HL-60 (cell line): Measurements from ENCODE around the gene FEN1.

Experiments used
- DNase-seq, 2 experiments: peaks; one replicate each; pipeline ENCODE4 v3.0.0-alpha.2; 2010 to 2020; ENCODE audit warnings: low read depth in 1 of 2, low spot score in 1 of 2
- H3K27ac ChIP-seq: fragments of 250-450 bp; sonication (Bioruptor Pico); replicated peaks from 2 replicates; pipeline ENCODE4 v1.5.1; 2020; ENCODE audit warnings: mild to moderate bottlenecking, moderate library complexity
- H3K27me3 ChIP-seq: fragments of 250-450 bp; sonication (Bioruptor Pico); 2 replicates; pipeline ENCODE4 v1.5.1; 2021; ENCODE audit warnings: mild to moderate bottlenecking, moderate library complexity; ENCODE audit not compliant: insufficient read depth, poor library complexity, severe bottlenecking
- H3K4me3 ChIP-seq: replicated peaks from 2 replicates; pipeline ENCODE4 v1.5.1; 2011; ENCODE audit warnings: mild to moderate bottlenecking, control low read depth, low read length; ENCODE audit not compliant: insufficient read depth
- CTCF ChIP-seq: IDR thresholded peaks from one replicate; pipeline ENCODE4 v1.5.1; 2011; ENCODE audit warnings: low read length, control low read depth, inconsistent platforms; ENCODE audit not compliant: insufficient read depth
- GABPA ChIP-seq: IDR thresholded peaks from 2 replicates; pipeline ENCODE4 v1.6.1; 2012; ENCODE audit warnings: low read depth
- POLR2AphosphoS5 ChIP-seq: IDR thresholded peaks from 2 replicates; pipeline ENCODE4 v1.6.1; 2012; ENCODE audit warnings: low read depth
- REST ChIP-seq: IDR thresholded peaks from 2 replicates; pipeline ENCODE4 v1.6.1; 2012; ENCODE audit warnings: low read depth; ENCODE audit not compliant: insufficient replicate concordance
- SPI1 ChIP-seq: IDR thresholded peaks from 2 replicates; pipeline ENCODE4 v1.6.1; 2012; ENCODE audit warnings: low read depth, mild to moderate bottlenecking, borderline replicate concordance
- long read RNA-seq: library from polyadenylated mRNA; unstranded; transcript quantifications from one replicate; pipeline ENCODE4 v2.0.0, GENCODE V29; 2020

FEN1 gene
- long read RNA-seq, transcript FEN1-201 (2 exons, 2,296 nt), result major isoform, 930 of 957 reads
- long read RNA-seq, partial matches to known transcripts, result 13 of 957 reads
- long read RNA-seq, other reads (novel, unspliced or antisense), result 13 of 957 reads

- H3K27ac ChIP-seq, result peak within 1 kb of the TSS; percentile 100
- peak; percentile 88 to 92 for DNase-seq
- peak within 1 kb of the TSS; percentile 78 for H3K4me3 ChIP-seq
- no peaks in the 10 kb centered on the region for H3K27me3 ChIP-seq
- TF ChIP-seq CTCF (no peak), POLR2AphosphoS5 (peak; percentile 84), SPI1 (peak; percentile 84), REST (peak; percentile 58), GABPA (peak; percentile 97)
Measured at GRCh38 chr11:61792310-61793082, at the start of gene FEN1, which contains the start of gene TMEM258. TSS of gene FEN1 (plus strand) at chr11:61792911. CDS start at chr11:61795362, 2,451 bp downstream. TSS of gene TMEM258 (minus strand) at chr11:61792599. CDS start at chr11:61792558, 41 bp downstream.

GRCh38 chr11:61743486-61744095 is 49.1 kb upstream of the FEN1 start:
- H3K27me3 ChIP-seq, result no peaks in the 10 kb centered on the region
- no peak overlapping the region for H3K27ac ChIP-seq
- DNase-seq, result no peak
- no peak for TF ChIP-seq CTCF
- TF ChIP-seq REST, result no peak
- TF ChIP-seq GABPA, result no peak
- TF ChIP-seq SPI1, result no peak
- TF ChIP-seq POLR2AphosphoS5, result no peak
- H3K4me3 ChIP-seq, result no peak overlapping the region

GRCh38 chr11:61744181-61744580 is 48.5 kb upstream of the FEN1 start:
- Histone ChIP-seq H3K27ac (no peak overlapping the region), H3K4me3 (no peak overlapping the region), H3K27me3 (no peaks in the 10 kb centered on the region)
- DNase-seq, result no peak
- no peak for TF ChIP-seq SPI1
- no peak for TF ChIP-seq REST
- TF ChIP-seq GABPA, result no peak
- TF ChIP-seq CTCF, result no peak
- no peak for TF ChIP-seq POLR2AphosphoS5
